ENCODE measurements around the gene DACT3.

DNA sequence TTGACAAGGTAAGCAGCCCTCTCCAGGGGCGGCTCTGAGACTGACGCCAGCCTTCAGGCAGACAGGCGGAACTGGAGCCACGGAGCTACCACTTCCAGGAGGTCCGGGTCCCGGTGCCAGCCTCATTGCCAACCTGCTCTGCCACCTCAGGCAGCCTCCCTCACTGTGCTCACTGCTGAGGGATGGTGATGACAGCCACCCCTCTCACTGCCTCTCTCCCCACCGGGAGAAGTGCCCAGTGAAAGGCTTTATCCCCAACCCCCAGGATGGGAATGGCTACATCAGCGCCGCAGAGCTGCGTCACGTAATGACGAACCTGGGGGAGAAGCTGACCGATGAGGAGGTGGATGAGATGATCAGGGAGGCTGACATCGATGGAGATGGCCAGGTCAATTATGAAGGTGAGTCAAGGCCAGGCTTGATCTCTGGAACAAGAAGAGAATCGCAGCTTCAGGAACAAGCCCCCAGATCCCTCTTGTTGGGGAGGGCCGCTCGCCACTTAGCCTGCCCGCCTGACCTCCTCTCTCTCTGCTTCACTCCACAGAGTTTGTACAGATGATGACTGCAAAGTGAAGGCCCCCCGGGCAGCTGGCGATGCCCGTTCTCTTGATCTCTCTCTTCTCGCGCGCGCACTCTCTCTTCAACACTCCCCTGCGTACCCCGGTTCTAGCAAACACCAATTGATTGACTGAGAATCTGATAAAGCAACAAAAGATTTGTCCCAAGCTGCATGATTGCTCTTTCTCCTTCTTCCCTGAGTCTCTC, 52.2 kb downstream of the DACT3 start:
- TF ChIP-seq ARNT (IDR thresholded peaks at IDR 0.05): no peak
- TF ChIP-seq FOXM1 (IDR thresholded peaks at IDR 0.05; ENCODE audit: borderline replicate concordance): no peak
- no peak for TF ChIP-seq ELF4 (IDR thresholded peaks at IDR 0.05)
- TF ChIP-seq, protein P1, sequence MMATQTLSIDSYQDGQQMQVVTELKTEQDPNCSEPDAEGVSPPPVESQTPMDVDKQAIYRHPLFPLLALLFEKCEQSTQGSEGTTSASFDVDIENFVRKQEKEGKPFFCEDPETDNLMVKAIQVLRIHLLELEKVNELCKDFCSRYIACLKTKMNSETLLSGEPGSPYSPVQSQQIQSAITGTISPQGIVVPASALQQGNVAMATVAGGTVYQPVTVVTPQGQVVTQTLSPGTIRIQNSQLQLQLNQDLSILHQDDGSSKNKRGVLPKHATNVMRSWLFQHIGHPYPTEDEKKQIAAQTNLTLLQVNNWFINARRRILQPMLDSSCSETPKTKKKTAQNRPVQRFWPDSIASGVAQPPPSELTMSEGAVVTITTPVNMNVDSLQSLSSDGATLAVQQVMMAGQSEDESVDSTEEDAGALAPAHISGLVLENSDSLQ (IDR thresholded peaks at IDR 0.05): no peak
- TF ChIP-seq SUZ12 (IDR thresholded peaks at IDR 0.05): no peak
- no peak for TF ChIP-seq SP1 (IDR thresholded peaks at IDR 0.05)
- no peak for TF ChIP-seq LEF1 (IDR thresholded peaks at IDR 0.05; ENCODE audit: borderline replicate concordance)
- TF ChIP-seq FOXA1 (IDR thresholded peaks at IDR 0.05): no peak

All from HEK293T (cell line).